ENCODE results near the gene ELMO1. TPM values are rescaled to one million over a fixed set of nuclear protein-coding genes. Genes with fewer than 3 reads are reported as not detected.

ELMO1 gene
- total RNA-seq, 4 donors from 2014 or later, result 58.7 to 293 (median 81.0) TPM

GRCh38 chr7:37441816-37442215 is 6.8 kb downstream of the ELMO1 start:
- DNase-seq (ENCODE audit: low spot score) (no peak), ATAC-seq (ENCODE audit: low FRiP score) (no peak)
- TF ChIP-seq CTCF (IDR thresholded peaks at IDR 0.05), result no peak

GRCh38 chr7:37441386-37441760 is 7.3 kb downstream of the ELMO1 start:
- ATAC-seq (ENCODE audit: low FRiP score) (no peak), DNase-seq (ENCODE audit: low spot score) (no peak)
- TF ChIP-seq CTCF (IDR thresholded peaks at IDR 0.05), result no peak

- no peak for TF ChIP-seq CTCF (IDR thresholded peaks at IDR 0.05)
- ATAC-seq (ENCODE audit: low FRiP score), result no peak
- no peak for DNase-seq (ENCODE audit: low spot score)
Measured at GRCh38 chr7:37440738-37441385, 7.8 kb downstream of the ELMO1 start.

- no peak for TF ChIP-seq CTCF (IDR thresholded peaks at IDR 0.05)
- ATAC-seq (ENCODE audit: low FRiP score) (no peak), DNase-seq (ENCODE audit: low spot score) (no peak)
Measured at GRCh38 chr7:37439653-37440026, 9.0 kb downstream of the ELMO1 start.

GRCh38 chr7:37438906-37439652 is 9.6 kb downstream of the ELMO1 start:
- ATAC-seq (ENCODE audit: low FRiP score) (no peak), DNase-seq (ENCODE audit: low spot score) (no peak)
- no peak for TF ChIP-seq CTCF (IDR thresholded peaks at IDR 0.05)

- DNase-seq (ENCODE audit: low spot score) (no peak), ATAC-seq (ENCODE audit: low FRiP score) (no peak)
- no peak for TF ChIP-seq CTCF (IDR thresholded peaks at IDR 0.05)
Measured at GRCh38 chr7:37435156-37435855, 13.4 kb downstream of the ELMO1 start.
